Muscle layer of colon (tissue), 2 donors: ENCODE data around the gene AHRR.
"Not testable (repeated sequence)": the region's sequence is repeated elsewhere in the genome, so short reads cannot be mapped to it uniquely, and the experiment has no call there.

Source experiments
- H3K27ac ChIP-seq: one replicate; pipeline ENCODE4 v1.7.0; 2013; ENCODE audit warnings: low read depth, mild to moderate bottlenecking, low read length, moderate library complexity
- H3K27me3 ChIP-seq, 2 donors: one replicate each; pipeline ENCODE4 v1.7.0; 2013; ENCODE audit warnings: low read length in 2 of 2, mild to moderate bottlenecking in 2 of 2; ENCODE audit not compliant: insufficient read depth in 2 of 2, control insufficient read depth in 1 of 2
- H3K36me3 ChIP-seq: one replicate; pipeline ENCODE4 v1.7.0; 2013; ENCODE audit warnings: mild to moderate bottlenecking, low read length; ENCODE audit not compliant: insufficient read depth
- H3K4me1 ChIP-seq: one replicate; pipeline ENCODE4 v1.7.0; 2013; ENCODE audit warnings: mild to moderate bottlenecking, low read length; ENCODE audit not compliant: insufficient read depth
- H3K4me3 ChIP-seq, 2 donors: one replicate each; pipeline ENCODE4 v1.7.0; 2013; ENCODE audit warnings: low read length in 2 of 2, low read depth in 1 of 2, mild to moderate bottlenecking in 1 of 2, moderate library complexity in 1 of 2
- H3K9ac ChIP-seq: one replicate; pipeline ENCODE4 v1.7.0; 2013; ENCODE audit warnings: low read length
- H3K9me3 ChIP-seq: one replicate; pipeline ENCODE4 v1.7.0; 2013; ENCODE audit warnings: mild to moderate bottlenecking, low read length
- donor health status: abdominal sarcoma.
- donor health status: Adenocarcinoma of cecum.

AHRR gene

GRCh38 chr5:378976-379742, 57.6 kb downstream of the AHRR start:
- no peak overlapping the region for H3K27ac ChIP-seq
- H3K27me3 ChIP-seq: peaks cover 5 to 14% of the 10 kb centered on the region in 2 donors
- H3K9ac ChIP-seq: no peak overlapping the region
- H3K4me1 ChIP-seq: no peaks in the 10 kb centered on the region
- H3K9me3 ChIP-seq: no peaks in the 10 kb centered on the region
- H3K4me3 ChIP-seq: no peak overlapping the region
- no peaks in the 10 kb centered on the region for H3K36me3 ChIP-seq

GRCh38 chr5:380701-381309, 59.3 kb downstream of the AHRR start:
- Histone ChIP-seq H3K27me3 (no peaks in the 10 kb centered on the region), H3K9ac (no peak overlapping the region), H3K27ac (no peak overlapping the region), H3K4me3 (no peak overlapping the region), H3K9me3 (no peaks in the 10 kb centered on the region), H3K36me3 (no peaks in the 10 kb centered on the region), H3K4me1 (no peaks in the 10 kb centered on the region)

- Histone ChIP-seq H3K36me3 (no peaks in the 10 kb centered on the region), H3K9ac (no peak overlapping the region), H3K4me3 (no peak overlapping the region), H3K27ac (no peak overlapping the region), H3K4me1 (no peaks in the 10 kb centered on the region), H3K27me3 (no peaks in the 10 kb centered on the region), H3K9me3 (no peaks in the 10 kb centered on the region)
Observed at GRCh38 chr5:383066-383465, 61.6 kb downstream of the AHRR start.

- Histone ChIP-seq H3K36me3 (no peaks in the 10 kb centered on the region), H3K4me1 (no peaks in the 10 kb centered on the region), H3K27me3 (no peaks in the 10 kb centered on the region), H3K9ac (no peak overlapping the region), H3K4me3 (no peak overlapping the region), H3K9me3 (no peaks in the 10 kb centered on the region), H3K27ac (no peak overlapping the region)
Observed at GRCh38 chr5:383621-384020, 62.1 kb downstream of the AHRR start.

GRCh38 chr5:384576-384975, 63.1 kb downstream of the AHRR start:
- not testable (repeated sequence) for H3K9me3 ChIP-seq, H3K36me3 ChIP-seq

DNA sequence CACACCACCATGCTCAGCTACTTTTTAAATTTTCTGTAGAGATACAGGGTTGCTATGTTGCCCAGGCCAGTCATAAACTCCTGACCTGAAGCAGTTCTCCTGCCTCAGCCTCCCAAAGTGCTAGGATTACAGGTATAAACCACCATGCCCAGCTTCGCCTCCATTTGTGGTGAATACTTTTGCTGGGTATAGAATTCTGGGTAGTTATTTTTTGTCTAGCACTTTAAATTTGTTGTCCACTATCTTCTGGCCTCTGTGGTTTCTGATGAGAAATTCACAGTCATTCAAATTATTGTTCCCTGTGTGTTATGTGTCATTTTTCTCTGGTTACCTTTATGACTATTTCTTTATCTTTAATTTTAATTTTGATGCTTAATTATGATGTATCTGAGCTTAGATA, 63.8 kb downstream of the AHRR start:
- no peak overlapping the region for H3K9ac ChIP-seq
- no peak overlapping the region for H3K27ac ChIP-seq

More at GRCh38 chr5:384576-384975, 63.1 kb downstream of the AHRR start:
- H3K4me3 ChIP-seq, H3K4me1 ChIP-seq, H3K9ac ChIP-seq, H3K27me3 ChIP-seq, H3K27ac ChIP-seq: not testable (repeated sequence)

DNA sequence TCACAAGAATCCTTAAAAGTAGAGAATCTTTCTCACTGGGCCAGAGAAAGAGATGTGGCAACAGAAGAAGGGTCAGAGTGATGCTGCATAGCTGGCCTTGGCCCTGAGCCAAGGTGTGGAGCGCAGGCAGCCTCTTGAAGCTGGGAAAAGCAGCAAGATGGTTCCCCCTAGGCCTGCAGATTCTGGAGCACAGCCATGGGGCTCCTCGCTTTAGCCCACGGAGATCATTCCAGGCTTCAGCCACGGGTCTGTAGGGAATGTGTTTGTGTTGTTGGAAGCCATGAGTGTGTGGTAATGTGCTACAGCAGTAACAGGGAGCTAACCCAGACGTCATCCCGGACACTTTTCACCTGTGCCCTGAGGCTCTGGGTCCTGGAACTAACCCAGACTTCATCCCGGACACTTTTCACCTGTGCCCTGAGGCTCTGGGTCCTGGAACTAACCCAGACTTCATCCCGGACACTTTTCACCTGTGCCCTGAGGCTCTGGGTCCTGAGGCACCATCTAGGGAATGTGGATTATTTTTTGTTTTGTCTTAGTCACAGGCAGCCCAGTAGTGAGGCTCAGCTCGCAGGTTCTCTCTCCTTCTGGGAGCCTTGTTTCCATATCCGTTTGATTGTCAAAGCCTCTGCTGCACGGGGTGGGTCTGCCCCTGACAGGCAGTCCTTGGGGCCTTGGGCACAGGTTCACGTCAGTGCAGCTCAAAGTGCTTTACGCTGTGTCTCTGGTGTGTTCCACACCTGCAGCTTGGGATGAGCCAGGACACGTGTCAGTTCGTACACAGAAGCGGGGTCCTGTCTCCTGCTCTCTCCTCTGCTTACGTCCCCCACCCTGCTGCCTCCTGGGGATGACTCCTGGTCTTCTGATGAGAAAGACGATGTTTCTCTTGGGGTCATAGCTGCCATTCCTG, 65.2 kb downstream of the AHRR start:
- Histone ChIP-seq H3K4me3 (no peak overlapping the region), H3K27ac (no peak overlapping the region), H3K36me3 (no peaks in the 10 kb centered on the region), H3K27me3 (no peaks in the 10 kb centered on the region), H3K4me1 (no peaks in the 10 kb centered on the region), H3K9ac (no peak overlapping the region), H3K9me3 (no peaks in the 10 kb centered on the region)

More for the DNA sequence above, 63.8 kb downstream of the AHRR start:
- Histone ChIP-seq H3K36me3 (no peaks in the 10 kb centered on the region), H3K27me3 (no peaks in the 10 kb centered on the region), H3K9me3 (no peaks in the 10 kb centered on the region), H3K4me3 (no peak overlapping the region), H3K4me1 (no peaks in the 10 kb centered on the region)

- Histone ChIP-seq H3K27ac (no peak overlapping the region), H3K36me3 (no peaks in the 10 kb centered on the region), H3K9me3 (no peaks in the 10 kb centered on the region), H3K9ac (no peak overlapping the region), H3K27me3 (no peaks in the 10 kb centered on the region), H3K4me3 (no peak overlapping the region), H3K4me1 (no peaks in the 10 kb centered on the region)
Observed at GRCh38 chr5:387491-388265, 66.2 kb downstream of the AHRR start.

DNA sequence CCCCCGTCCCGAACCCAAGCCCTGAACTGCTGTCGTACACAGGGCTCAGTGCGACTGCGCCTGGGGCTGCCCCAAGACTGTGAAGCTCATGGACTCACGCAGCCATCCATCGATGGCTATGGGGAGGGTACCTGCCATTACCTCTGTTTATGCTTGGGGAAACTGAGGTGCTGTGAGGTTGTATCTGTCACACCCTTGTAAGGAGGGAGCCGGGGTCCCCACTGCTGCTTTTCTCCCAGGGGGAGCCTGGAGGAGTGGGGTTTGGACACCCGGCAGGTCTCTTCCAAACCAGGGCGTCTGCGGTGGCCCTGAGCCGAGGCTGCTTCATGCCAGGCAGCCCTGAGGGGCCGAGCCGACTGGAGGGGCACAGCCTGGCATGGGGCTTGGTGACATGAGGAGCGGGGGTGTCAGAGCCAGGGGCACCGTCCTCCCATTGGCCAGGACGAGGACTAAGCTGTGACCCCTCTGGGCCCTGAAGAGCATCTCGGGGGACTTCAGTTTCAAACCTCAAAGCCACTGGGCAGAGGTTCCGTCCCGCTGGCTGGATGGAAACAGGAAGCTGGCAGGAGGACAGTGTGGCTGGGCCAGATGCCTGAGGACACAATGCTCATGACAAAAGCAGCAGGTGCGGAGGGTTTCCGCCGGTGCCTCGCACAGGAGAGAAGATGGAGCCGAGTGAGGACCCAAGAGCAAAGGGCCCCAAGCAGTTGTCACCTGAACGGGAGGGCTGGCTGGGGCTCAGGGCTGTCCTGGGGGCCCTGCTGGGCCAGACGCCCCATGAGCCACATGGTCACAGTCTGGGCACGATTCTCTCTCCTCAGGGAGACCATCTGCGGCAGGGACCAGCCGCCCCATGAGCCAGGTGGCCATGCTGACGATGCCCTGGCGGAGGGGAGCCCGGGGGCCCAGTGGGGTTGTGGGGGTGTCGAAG, 67.0 kb downstream of the AHRR start:
- Histone ChIP-seq H3K27me3 (no peaks in the 10 kb centered on the region), H3K9ac (no peak overlapping the region), H3K36me3 (no peaks in the 10 kb centered on the region), H3K4me3 (no peak overlapping the region), H3K9me3 (no peaks in the 10 kb centered on the region), H3K4me1 (no peaks in the 10 kb centered on the region), H3K27ac (no peak overlapping the region)

DNA sequence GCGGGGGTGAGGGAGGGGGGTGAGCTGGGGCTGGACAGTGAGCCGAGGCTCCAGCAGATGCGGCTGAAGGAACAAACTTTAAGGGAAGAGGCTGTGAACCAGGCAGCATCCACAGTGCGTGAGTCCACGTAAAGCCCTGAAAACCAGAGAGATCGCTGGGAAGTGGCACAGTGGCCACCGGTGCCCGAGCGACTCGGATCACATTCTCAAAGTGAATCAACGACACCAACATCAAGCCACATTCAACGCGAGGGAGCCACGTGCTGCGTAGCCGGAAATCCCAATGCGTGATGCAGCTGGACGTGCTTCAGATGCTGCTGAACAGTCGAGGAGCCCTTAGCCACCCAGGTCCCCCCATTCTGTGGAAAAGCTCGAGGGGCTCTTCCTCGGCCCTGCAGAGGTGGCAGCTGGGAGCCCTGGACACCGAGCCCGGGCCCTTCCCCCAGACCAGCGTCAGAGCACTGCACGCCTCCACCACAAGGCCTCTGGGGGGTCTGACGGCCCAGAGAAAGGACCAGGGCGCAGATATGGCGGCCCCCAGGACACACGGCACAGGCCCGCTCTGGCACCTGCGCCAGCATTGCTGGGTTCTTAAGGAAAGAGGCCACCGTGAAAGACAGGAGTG, 67.8 kb downstream of the AHRR start:
- Histone ChIP-seq H3K9ac (no peak overlapping the region), H3K9me3 (no peaks in the 10 kb centered on the region), H3K4me3 (no peak overlapping the region), H3K4me1 (no peaks in the 10 kb centered on the region), H3K36me3 (no peaks in the 10 kb centered on the region), H3K27me3 (no peaks in the 10 kb centered on the region), H3K27ac (no peak overlapping the region)
